Right lobe of liver (tissue), 4 donors: ENCODE results near the gene BUB3.

ENCODE experiments used
- POLR2A ChIP-seq: fragments of 450-650 bp; IDR thresholded peaks from one replicate; pipeline ENCODE4 v1.6.1; 2017; ENCODE audit warnings: antibody characterized with exemption, mild to moderate bottlenecking
- TF ChIP-seq, protein P1 (sequence below), 4 donors: fragments of 200-600 bp in 3 of 4; fragments of 450-650 bp in 1 of 4; IDR thresholded peaks; one replicate each; pipeline versions ENCODE4 v1.5.1 to v1.8.0; 2016 to 2022; ENCODE audit warnings: antibody characterized with exemption in 4 of 4, mild to moderate bottlenecking in 2 of 4
- donor health status: DM: no; HTN: no; CAD: no.
- donor health status: DM: no; HTN: no; CAD: no.
- donor health status: DM: no; HTN: yes; CAD: no.

DNA sequence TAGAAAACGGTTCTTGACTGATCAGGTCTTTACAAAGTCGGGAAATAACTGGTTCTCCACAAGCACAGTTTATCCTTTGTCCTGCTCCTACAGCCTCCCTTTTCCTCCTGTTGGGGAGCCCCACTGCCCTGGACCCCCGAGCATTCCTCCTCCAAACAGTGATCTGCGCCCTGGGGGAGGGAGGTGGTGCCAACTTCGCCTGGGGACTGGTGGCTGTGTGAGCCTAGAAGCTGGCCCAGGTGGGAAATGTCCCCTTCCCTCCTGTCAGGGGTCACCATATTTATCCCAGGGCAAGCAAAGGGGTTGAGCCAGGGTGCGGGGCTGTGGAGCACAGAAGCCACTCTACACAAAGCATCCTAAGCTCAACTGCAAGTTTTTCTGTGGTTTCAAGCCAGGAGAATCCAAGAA, 13.2 kb upstream of the BUB3 start:
- TF ChIP-seq, protein P1, sequence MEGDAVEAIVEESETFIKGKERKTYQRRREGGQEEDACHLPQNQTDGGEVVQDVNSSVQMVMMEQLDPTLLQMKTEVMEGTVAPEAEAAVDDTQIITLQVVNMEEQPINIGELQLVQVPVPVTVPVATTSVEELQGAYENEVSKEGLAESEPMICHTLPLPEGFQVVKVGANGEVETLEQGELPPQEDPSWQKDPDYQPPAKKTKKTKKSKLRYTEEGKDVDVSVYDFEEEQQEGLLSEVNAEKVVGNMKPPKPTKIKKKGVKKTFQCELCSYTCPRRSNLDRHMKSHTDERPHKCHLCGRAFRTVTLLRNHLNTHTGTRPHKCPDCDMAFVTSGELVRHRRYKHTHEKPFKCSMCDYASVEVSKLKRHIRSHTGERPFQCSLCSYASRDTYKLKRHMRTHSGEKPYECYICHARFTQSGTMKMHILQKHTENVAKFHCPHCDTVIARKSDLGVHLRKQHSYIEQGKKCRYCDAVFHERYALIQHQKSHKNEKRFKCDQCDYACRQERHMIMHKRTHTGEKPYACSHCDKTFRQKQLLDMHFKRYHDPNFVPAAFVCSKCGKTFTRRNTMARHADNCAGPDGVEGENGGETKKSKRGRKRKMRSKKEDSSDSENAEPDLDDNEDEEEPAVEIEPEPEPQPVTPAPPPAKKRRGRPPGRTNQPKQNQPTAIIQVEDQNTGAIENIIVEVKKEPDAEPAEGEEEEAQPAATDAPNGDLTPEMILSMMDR (IDR thresholded peaks at IDR 0.05), result no peak
- TF ChIP-seq POLR2A, result no peak
